ENCODE measurements around the gene KAT8. TPM values are rescaled to one million over a fixed set of nuclear protein-coding genes. Genes with fewer than 3 reads are reported as not detected.
"Not testable (repeated sequence)": the region's sequence is repeated elsewhere in the genome, so short reads cannot be mapped to it uniquely, and the experiment has no call there.

The KAT8 gene
- total RNA-seq, 2 experiments from 2014 or later = 114 to 124 TPM

DNA sequence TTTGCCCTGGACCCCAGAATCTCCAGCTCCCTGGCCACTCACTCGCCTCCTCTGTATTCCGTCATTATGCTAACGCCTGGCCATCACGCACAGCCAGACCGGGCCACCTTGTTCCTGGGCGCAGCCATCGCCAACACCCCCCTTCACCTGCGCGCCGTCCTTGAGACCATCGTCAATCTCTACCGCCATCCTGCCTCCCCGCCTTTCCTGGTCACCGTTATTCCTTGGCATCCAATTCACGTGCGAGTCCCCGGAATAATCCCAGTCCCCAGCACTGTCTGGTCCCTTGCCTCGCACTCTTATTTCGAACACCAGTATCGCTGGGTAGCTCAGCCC, 23.4 kb upstream of the KAT8 start:
- Mint-ChIP-seq H3K4me1 (ENCODE audit: low read depth) (peaks cover 34% of the 10 kb centered on the region), H3K9me3 (no peaks in the 10 kb centered on the region), H3K36me3 (ENCODE audit: low read depth) (peaks cover 26% of the 10 kb centered on the region), H3K4me3 (peak overlapping the region; percentile 93), H3K27ac (peak overlapping the region; percentile 83), H3K27me3 (no peaks in the 10 kb centered on the region)
- H3K4me3 ChIP-seq (ENCODE audit: low read length) = peak overlapping the region; percentile 82
- intact Hi-C loops (cut with DNase I, micrococcal nuclease) = loop anchor here (1.0 to 2.0 kb wide), 5 partner anchors 19 to 172 kb away; partner anchors contain the start of genes ZNF646 (in 2 of the 2), ZNF668 (in 2 of the 2) and HSD3B7 (in 1 of the 2)
- peaks cover 9% of the 10 kb centered on the region for H3K36me3 ChIP-seq (ENCODE audit: insufficient read depth, low read length)
- no peak for DNase-seq
- no peaks in the 10 kb centered on the region for H3K27me3 ChIP-seq (ENCODE audit: control insufficient read depth in 1 of 2, insufficient read depth in 2 of 2, low read length in 2 of 2)
- ChIA-PET CTCF (interaction anchor here (0.6 to 2.8 kb wide), 3 partner anchors 14 to 302 kb away, joined by 3 to 13 read pairs (median 4); partner anchors contain the start of gene BCKDK), POLR2A (interaction anchor here (0.6 to 4.6 kb wide), 6 partner anchors 20 to 365 kb away, joined by 3 to 35 read pairs (median 6); partner anchors contain the start of genes ARMC5, HSD3B7, KAT8 and STX4)
- TF ChIP-seq, protein P1, sequence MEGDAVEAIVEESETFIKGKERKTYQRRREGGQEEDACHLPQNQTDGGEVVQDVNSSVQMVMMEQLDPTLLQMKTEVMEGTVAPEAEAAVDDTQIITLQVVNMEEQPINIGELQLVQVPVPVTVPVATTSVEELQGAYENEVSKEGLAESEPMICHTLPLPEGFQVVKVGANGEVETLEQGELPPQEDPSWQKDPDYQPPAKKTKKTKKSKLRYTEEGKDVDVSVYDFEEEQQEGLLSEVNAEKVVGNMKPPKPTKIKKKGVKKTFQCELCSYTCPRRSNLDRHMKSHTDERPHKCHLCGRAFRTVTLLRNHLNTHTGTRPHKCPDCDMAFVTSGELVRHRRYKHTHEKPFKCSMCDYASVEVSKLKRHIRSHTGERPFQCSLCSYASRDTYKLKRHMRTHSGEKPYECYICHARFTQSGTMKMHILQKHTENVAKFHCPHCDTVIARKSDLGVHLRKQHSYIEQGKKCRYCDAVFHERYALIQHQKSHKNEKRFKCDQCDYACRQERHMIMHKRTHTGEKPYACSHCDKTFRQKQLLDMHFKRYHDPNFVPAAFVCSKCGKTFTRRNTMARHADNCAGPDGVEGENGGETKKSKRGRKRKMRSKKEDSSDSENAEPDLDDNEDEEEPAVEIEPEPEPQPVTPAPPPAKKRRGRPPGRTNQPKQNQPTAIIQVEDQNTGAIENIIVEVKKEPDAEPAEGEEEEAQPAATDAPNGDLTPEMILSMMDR (IDR thresholded peaks at IDR 0.05) = no peak
- H3K4me1 ChIP-seq (ENCODE audit: insufficient read depth, low read length) = peaks cover 31% of the 10 kb centered on the region
- no peaks in the 10 kb centered on the region for H3K9me3 ChIP-seq (ENCODE audit: control insufficient read depth in 1 of 2, insufficient read depth in 1 of 2, low read length in 2 of 2)
- ATAC-seq (ENCODE audit: poor library complexity) = no peak
- peak overlapping the region; percentile 84 for H3K27ac ChIP-seq (ENCODE audit: low read depth in 1 of 2, low read length in 2 of 2)

GRCh38 chr16:31094424-31095120, 22.9 kb upstream of the KAT8 start, which contains the start of gene VKORC1:
Gene VKORC1 (minus strand): TSS chr16:31094797. CDS start chr16:31094729, 68 bp downstream.
- Mint-ChIP-seq H3K4me3 (peak within 1 kb of the TSS; percentile 93), H3K4me1 (ENCODE audit: low read depth) (peaks cover 34% of the 10 kb centered on the region), H3K9me3 (no peaks in the 10 kb centered on the region), H3K36me3 (ENCODE audit: low read depth) (peaks cover 24% of the 10 kb centered on the region), H3K27ac (peak within 1 kb of the TSS; percentile 83), H3K27me3 (no peaks in the 10 kb centered on the region)
- intact Hi-C loops (cut with DNase I, micrococcal nuclease) = loop anchor here (1.0 to 2.0 kb wide), 6 partner anchors 20 to 172 kb away; partner anchors contain the start of genes ZNF646 (in 2 of the 2), ZNF668 (in 2 of the 2) and HSD3B7 (in 1 of the 2)
- H3K4me1 ChIP-seq (ENCODE audit: insufficient read depth, low read length) = peaks cover 31% of the 10 kb centered on the region
- CTCF ChIA-PET = interaction anchor here (1.0 to 2.8 kb wide), 4 partner anchors 13 to 62 kb away, joined by 3 to 13 read pairs (median 7); partner anchors contain the start of genes BCKDK, ZNF646 and ZNF668
- H3K9me3 ChIP-seq (ENCODE audit: control insufficient read depth in 1 of 2, insufficient read depth in 1 of 2, low read length in 2 of 2) = no peaks in the 10 kb centered on the region
- TF ChIP-seq, protein P1 (IDR thresholded peaks at IDR 0.05) = no peak
- peak; percentile 90 for ATAC-seq (ENCODE audit: poor library complexity)
- POLR2A ChIA-PET = interaction anchor here (0.6 to 4.6 kb wide), 6 partner anchors 21 to 365 kb away, joined by 3 to 35 read pairs (median 6); partner anchors contain the start of genes ARMC5, HSD3B7, KAT8 and STX4
- H3K4me3 ChIP-seq (ENCODE audit: low read length) = peak within 1 kb of the TSS; percentile 82
- H3K27me3 ChIP-seq (ENCODE audit: control insufficient read depth in 1 of 2, insufficient read depth in 2 of 2, low read length in 2 of 2) = no peaks in the 10 kb centered on the region
- peaks cover 9% of the 10 kb centered on the region for H3K36me3 ChIP-seq (ENCODE audit: insufficient read depth, low read length)
- peak within 1 kb of the TSS; percentile 84 for H3K27ac ChIP-seq (ENCODE audit: low read depth in 1 of 2, low read length in 2 of 2)
- DNase-seq = peak; percentile 75 to 95 (median 82)

DNA sequence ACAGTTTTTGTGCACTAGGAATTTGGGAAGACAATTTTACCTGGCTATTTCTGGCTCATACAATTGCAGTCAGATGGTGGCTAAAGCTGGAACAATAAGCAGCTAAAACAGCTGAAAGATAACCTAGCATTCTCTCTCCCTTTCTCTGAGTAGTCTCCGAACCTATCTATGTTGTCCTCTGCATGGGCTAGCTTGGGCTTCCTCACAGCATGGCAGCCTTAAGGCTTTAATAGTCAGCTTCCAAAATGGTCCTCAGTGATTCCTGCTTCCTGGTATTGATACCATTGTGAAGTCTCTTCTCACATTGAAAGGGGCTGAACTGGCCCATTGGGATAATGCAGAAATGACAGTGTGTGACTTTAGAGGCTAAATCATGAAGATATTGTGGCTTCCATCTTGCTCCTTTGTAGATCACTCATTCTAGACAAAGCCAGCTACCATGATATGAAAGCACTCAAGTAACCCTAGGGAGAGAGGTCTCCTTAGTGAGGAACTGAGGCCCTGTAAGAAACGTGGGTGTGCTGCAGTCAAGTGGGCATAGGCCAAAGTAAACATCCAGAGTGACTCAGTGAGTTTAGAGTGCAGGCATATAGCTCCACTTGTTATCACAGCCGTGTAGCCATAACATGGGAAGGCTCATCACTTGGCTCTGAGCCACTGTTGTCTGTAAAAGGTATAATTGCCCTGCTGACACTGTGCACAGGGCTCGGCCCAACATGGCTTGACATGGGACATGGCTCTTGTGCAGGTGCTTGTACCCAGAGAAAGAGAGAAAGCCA, 17.4 kb upstream of the KAT8 start:
- no peak overlapping the region for H3K4me3 Mint-ChIP-seq
- ATAC-seq (ENCODE audit: poor library complexity) = no peak
- intact Hi-C loops (cut with DNase I, micrococcal nuclease) = no loop called here
- H3K4me1 Mint-ChIP-seq (ENCODE audit: low read depth) = peaks cover 9% of the 10 kb centered on the region
- no peaks in the 10 kb centered on the region for H3K9me3 ChIP-seq (ENCODE audit: control insufficient read depth in 1 of 2, insufficient read depth in 1 of 2, low read length in 2 of 2)
- no peaks in the 10 kb centered on the region for H3K36me3 ChIP-seq (ENCODE audit: insufficient read depth, low read length)
- no peak overlapping the region for H3K4me3 ChIP-seq (ENCODE audit: low read length)
- no peaks in the 10 kb centered on the region for H3K27me3 ChIP-seq (ENCODE audit: control insufficient read depth in 1 of 2, insufficient read depth in 2 of 2, low read length in 2 of 2)
- TF ChIP-seq, protein P1 (IDR thresholded peaks at IDR 0.05) = no peak
- ChIA-PET CTCF (interaction anchor here (1.0 kb wide), 1 partner anchor 42 kb away, joined by 4 read pairs; no protein-coding TSS in a partner anchor), POLR2A (interaction anchor here (1.0 to 1.7 kb wide), 2 partner anchors 17 to 42 kb away, joined by 3 to 4 read pairs; partner anchors contain the start of gene KAT8)
- no peaks in the 10 kb centered on the region for H3K27me3 Mint-ChIP-seq
- no peak overlapping the region for H3K27ac ChIP-seq (ENCODE audit: low read depth in 1 of 2, low read length in 2 of 2)
- H3K27ac Mint-ChIP-seq = no peak overlapping the region
- no peaks in the 10 kb centered on the region for H3K9me3 Mint-ChIP-seq
- H3K4me1 ChIP-seq (ENCODE audit: insufficient read depth, low read length) = peaks cover 10% of the 10 kb centered on the region
- peaks cover 3% of the 10 kb centered on the region for H3K36me3 Mint-ChIP-seq (ENCODE audit: low read depth)
- no peak for DNase-seq

GRCh38 chr16:31100876-31101641, 16.4 kb upstream of the KAT8 start:
- ChIA-PET POLR2A (interaction anchor here (0.9 to 1.7 kb wide), 4 partner anchors 16 to 204 kb away, joined by 3 to 4 read pairs (median 4); partner anchors contain the start of genes FUS and KAT8), CTCF (interaction anchor here (1.0 kb wide), 1 partner anchor 41 kb away, joined by 4 read pairs; no protein-coding TSS in a partner anchor)
- H3K27ac ChIP-seq (ENCODE audit: low read depth in 1 of 2, low read length in 2 of 2) = not testable (repeated sequence)

More at GRCh38 chr16:31100876-31101641, 16.4 kb upstream of the KAT8 start:
- H3K27me3 Mint-ChIP-seq; H3K4me1 ChIP-seq (ENCODE audit: insufficient read depth, low read length); H3K4me3 Mint-ChIP-seq; H3K36me3 ChIP-seq (ENCODE audit: insufficient read depth, low read length); H3K36me3 Mint-ChIP-seq (ENCODE audit: low read depth); H3K4me1 Mint-ChIP-seq (ENCODE audit: low read depth); H3K9me3 ChIP-seq (ENCODE audit: control insufficient read depth in 1 of 2, insufficient read depth in 1 of 2, low read length in 2 of 2); H3K9me3 Mint-ChIP-seq; H3K27ac Mint-ChIP-seq; ATAC-seq (ENCODE audit: poor library complexity); H3K27me3 ChIP-seq (ENCODE audit: control insufficient read depth in 1 of 2, insufficient read depth in 2 of 2, low read length in 2 of 2); H3K4me3 ChIP-seq (ENCODE audit: low read length); intact Hi-C loops (cut with DNase I, micrococcal nuclease); DNase-seq: not testable (repeated sequence)

All from CD4-positive, alpha-beta T cell (primary cell).